HepG2 (cell line): Measurements from ENCODE around the gene MYOM1. TPM values are rescaled to one million over a fixed set of nuclear protein-coding genes. Genes with fewer than 3 reads are reported as not detected.

Experiments
- BORCS8-MEF2B ChIP-seq: sonication (generic); formaldehyde crosslinking; IDR thresholded peaks from 2 replicates; pipeline ENCODE4 v1.8.0; 2022; ENCODE audit warnings: mild to moderate bottlenecking, missing genetic modification reagents
- ESRRA ChIP-seq: sonication (generic); formaldehyde crosslinking; IDR thresholded peaks from 2 replicates; pipeline ENCODE4 v1.5.1; 2020; ENCODE audit warnings: mild to moderate bottlenecking, low read depth, missing genetic modification reagents
- FOSL1 ChIP-seq: sonication (generic); formaldehyde crosslinking; IDR thresholded peaks from 2 replicates; pipeline ENCODE4 v1.9.0; 2021; ENCODE audit warnings: missing genetic modification reagents, borderline replicate concordance
- ISL2 ChIP-seq: sonication (generic); formaldehyde crosslinking; IDR thresholded peaks from 2 replicates; pipeline ENCODE4 v1.5.0; 2020; ENCODE audit warnings: missing genetic modification reagents
- KLF12 ChIP-seq: sonication (generic); formaldehyde crosslinking; IDR thresholded peaks from 2 replicates; pipeline ENCODE4 v1.4.0; 2020; ENCODE audit warnings: missing genetic modification reagents, borderline replicate concordance
- KMT2A ChIP-seq: sonication (generic); formaldehyde crosslinking; IDR thresholded peaks from 2 replicates; pipeline ENCODE4 v1.4.0; 2020; ENCODE audit warnings: missing genetic modification reagents
- MEF2D ChIP-seq: sonication (generic); formaldehyde crosslinking; IDR thresholded peaks from 2 replicates; pipeline ENCODE4 v1.5.1; 2020; ENCODE audit warnings: mild to moderate bottlenecking, missing genetic modification reagents
- RNF219 ChIP-seq: sonication (generic); formaldehyde crosslinking; IDR thresholded peaks from 2 replicates; pipeline ENCODE4 v1.5.0; 2020; ENCODE audit warnings: mild to moderate bottlenecking, missing genetic modification reagents
- SOX13 ChIP-seq, 3 experiments: fragments of 450-650 bp in 1 of 3; sonication (generic) in 1 of 3; formaldehyde crosslinking in 1 of 3; IDR thresholded peaks in 2 of 3; conservative IDR thresholded peaks in 1 of 3; 2 replicates each; pipeline versions ENCODE4 v1.5.0 to v1.6.1; 2016 to 2020; ENCODE audit warnings: antibody characterized with exemption in 1 of 3, mild to moderate bottlenecking in 1 of 3, missing compliant biosample characterization in 1 of 3, missing genetic modification reagents in 1 of 3, moderate library complexity in 1 of 3
- ZBTB46 ChIP-seq: sonication (generic); formaldehyde crosslinking; IDR thresholded peaks from 2 replicates; pipeline ENCODE4 v1.4.0; 2020; ENCODE audit warnings: mild to moderate bottlenecking, missing genetic modification reagents, borderline replicate concordance
- ZEB1 ChIP-seq: IDR thresholded peaks from 2 replicates; pipeline ENCODE4 v1.6.1; 2012; ENCODE audit warnings: mild to moderate bottlenecking, low read depth, inconsistent platforms; ENCODE audit not compliant: insufficient replicate concordance
- ZNF296 ChIP-seq: sonication (generic); formaldehyde crosslinking; conservative IDR thresholded peaks from 2 replicates; pipeline ENCODE4 v1.5.0; 2020; ENCODE audit warnings: mild to moderate bottlenecking, missing genetic modification reagents
- polyA plus RNA-seq, 8 experiments: library from polyadenylated mRNA; depleted of rRNA in 3 of 8; stranded (reverse) in 7 of 8; unstranded in 1 of 8; fragments of >200 nt; fragmentation: Illumina TruSeq in 4 of 8; extraction: Trizol in 4 of 8; gene quantifications; 2 replicates each; pipeline versions ENCODE4 v1.2.1 to v1.2.3, GENCODE V29; 2011 to 2016; ENCODE audit warnings: low read depth in 4 of 8, missing spikeins in 1 of 8, mixed read lengths in 1 of 8; ENCODE audit not compliant: insufficient read depth in 1 of 8
- total RNA-seq, 5 experiments: library from RNA; depleted of rRNA; stranded (reverse); fragments of >200 nt; fragmentation: Illumina TruSeq; extraction: Trizol; gene quantifications; 2 replicates each; pipeline ENCODE4 v1.2.3, GENCODE V29; 2016; ENCODE audit warnings: low read depth in 1 of 5
- TF ChIP-seq, protein P1 (sequence below): sonication (generic); formaldehyde crosslinking; IDR thresholded peaks from one replicate; pipeline ENCODE4 v1.5.1; 2020; ENCODE audit warnings: mild to moderate bottlenecking, missing genetic modification reagents; ENCODE audit errors: not compliant biosample characterization
- TF ChIP-seq, protein P2 (sequence below): IDR thresholded peaks from 2 replicates; pipeline ENCODE4 v1.6.1; 2016; ENCODE audit warnings: low read depth, control low read depth

The MYOM1 gene
- total and polyA plus RNA-seq, 2 of the 13 experiments (the other 11 are each of a cell fraction or from before 2014, with no cell fraction given), result 0.46 to 0.98 TPM

- TF ChIP-seq ESRRA (CRISPR knock-in tag) (0 out of 2 replicates have a peak, but pooled peaks have one; percentile 34), MEF2D (CRISPR knock-in tag) (no peak), ZEB1 (peak; percentile 31), ISL2 (CRISPR knock-in tag) (peak; percentile 79), RNF219 (CRISPR knock-in tag) (no peak), KLF12 (CRISPR knock-in tag) (no peak), SOX13 (IDR thresholded peaks at IDR 0.05) (no peak), SOX13 (CRISPR knock-in tag; conservative IDR thresholded peaks at IDR 0.05 in 1 of 2, IDR thresholded peaks at IDR 0.05 in 1 of 2) (peak in 1 of 2 experiments; percentile 54; a peak in 1 of 4 replicates), KMT2A (CRISPR knock-in tag) (peak; percentile 79), ZNF296 (CRISPR knock-in tag) (no peak), FOSL1 (no peak), BORCS8-MEF2B (CRISPR knock-in tag) (peak; percentile 80), ZBTB46 (CRISPR knock-in tag) (peak; percentile 69; the same call in 1 of the 2 replicates)
- TF ChIP-seq, protein P1, sequence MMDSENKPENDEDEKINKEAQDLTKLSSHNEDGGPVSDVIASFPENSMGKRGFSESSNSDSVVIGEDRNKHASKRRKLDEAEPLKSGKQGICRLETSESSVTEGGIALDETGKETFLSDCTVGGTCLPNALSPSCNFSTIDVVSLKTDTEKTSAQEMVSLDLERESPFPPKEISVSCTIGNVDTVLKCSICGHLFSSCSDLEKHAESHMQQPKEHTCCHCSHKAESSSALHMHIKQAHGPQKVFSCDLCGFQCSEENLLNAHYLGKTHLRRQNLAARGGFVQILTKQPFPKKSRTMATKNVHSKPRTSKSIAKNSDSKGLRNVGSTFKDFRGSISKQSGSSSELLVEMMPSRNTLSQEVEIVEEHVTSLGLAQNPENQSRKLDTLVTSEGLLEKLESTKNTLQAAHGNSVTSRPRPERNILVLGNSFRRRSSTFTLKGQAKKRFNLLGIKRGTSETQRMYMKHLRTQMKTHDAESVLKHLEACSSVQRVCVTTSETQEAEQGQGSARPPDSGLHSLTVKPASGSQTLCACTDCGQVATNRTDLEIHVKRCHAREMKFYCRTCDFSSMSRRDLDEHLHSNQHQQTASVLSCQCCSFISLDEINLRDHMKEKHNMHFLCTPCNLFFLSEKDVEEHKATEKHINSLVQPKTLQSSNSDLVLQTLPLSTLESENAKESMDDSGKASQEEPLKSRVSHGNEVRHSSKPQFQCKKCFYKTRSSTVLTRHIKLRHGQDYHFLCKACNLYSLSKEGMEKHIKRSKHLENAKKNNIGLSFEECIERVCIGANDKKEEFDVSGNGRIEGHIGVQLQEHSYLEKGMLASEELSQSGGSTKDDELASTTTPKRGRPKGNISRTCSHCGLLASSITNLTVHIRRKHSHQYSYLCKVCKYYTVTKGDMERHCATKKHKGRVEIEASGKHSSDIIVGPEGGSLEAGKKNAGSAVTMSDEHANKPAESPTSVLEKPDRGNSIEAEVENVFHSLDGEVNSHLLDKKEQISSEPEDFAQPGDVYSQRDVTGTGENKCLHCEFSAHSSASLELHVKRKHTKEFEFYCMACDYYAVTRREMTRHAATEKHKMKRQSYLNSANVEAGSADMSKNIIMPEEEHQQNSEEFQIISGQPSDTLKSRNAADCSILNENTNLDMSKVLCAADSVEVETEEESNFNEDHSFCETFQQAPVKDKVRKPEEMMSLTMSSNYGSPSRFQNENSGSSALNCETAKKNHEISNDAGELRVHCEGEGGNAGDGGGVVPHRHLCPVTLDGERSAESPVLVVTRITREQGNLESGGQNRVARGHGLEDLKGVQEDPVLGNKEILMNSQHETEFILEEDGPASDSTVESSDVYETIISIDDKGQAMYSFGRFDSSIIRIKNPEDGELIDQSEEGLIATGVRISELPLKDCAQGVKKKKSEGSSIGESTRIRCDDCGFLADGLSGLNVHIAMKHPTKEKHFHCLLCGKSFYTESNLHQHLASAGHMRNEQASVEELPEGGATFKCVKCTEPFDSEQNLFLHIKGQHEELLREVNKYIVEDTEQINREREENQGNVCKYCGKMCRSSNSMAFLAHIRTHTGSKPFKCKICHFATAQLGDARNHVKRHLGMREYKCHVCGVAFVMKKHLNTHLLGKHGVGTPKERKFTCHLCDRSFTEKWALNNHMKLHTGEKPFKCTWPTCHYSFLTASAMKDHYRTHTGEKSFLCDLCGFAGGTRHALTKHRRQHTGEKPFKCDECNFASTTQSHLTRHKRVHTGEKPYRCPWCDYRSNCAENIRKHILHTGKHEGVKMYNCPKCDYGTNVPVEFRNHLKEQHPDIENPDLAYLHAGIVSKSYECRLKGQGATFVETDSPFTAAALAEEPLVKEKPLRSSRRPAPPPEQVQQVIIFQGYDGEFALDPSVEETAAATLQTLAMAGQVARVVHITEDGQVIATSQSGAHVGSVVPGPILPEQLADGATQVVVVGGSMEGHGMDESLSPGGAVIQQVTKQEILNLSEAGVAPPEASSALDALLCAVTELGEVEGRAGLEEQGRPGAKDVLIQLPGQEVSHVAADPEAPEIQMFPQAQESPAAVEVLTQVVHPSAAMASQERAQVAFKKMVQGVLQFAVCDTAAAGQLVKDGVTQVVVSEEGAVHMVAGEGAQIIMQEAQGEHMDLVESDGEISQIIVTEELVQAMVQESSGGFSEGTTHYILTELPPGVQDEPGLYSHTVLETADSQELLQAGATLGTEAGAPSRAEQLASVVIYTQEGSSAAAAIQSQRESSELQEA (CRISPR knock-in tag), result peak; percentile 40
- TF ChIP-seq, protein P2, sequence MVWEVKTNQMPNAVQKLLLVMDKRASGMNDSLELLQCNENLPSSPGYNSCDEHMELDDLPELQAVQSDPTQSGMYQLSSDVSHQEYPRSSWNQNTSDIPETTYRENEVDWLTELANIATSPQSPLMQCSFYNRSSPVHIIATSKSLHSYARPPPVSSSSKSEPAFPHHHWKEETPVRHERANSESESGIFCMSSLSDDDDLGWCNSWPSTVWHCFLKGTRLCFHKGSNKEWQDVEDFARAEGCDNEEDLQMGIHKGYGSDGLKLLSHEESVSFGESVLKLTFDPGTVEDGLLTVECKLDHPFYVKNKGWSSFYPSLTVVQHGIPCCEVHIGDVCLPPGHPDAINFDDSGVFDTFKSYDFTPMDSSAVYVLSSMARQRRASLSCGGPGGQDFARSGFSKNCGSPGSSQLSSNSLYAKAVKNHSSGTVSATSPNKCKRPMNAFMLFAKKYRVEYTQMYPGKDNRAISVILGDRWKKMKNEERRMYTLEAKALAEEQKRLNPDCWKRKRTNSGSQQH (CRISPR knock-in tag), result no peak
Observed at GRCh38 chr18:3245853-3246634, 26.3 kb upstream of the MYOM1 start (continued).
